AG08395 (cell line): ENCODE data around the gene CDKN2C.
A peak's percentile ranks its signal among the peaks of the same experiment; 100 is the strongest.
"Not testable (repeated sequence)": the region's sequence is repeated elsewhere in the genome, so short reads cannot be mapped to it uniquely, and the experiment has no call there.

ENCODE experiments used
- DNase-seq: peaks from one replicate; pipeline ENCODE4 v3.0.0; 2012; ENCODE audit warnings: mixed read lengths, low spot score

Gene CDKN2C

GRCh38 chr1:50979937-50980336 lies 9.9 kb downstream of the CDKN2C start:
- no peak for DNase-seq

- DNase-seq: no peak
Observed at GRCh38 chr1:50980505-50980904, 10.5 kb downstream of the CDKN2C start.

DNA sequence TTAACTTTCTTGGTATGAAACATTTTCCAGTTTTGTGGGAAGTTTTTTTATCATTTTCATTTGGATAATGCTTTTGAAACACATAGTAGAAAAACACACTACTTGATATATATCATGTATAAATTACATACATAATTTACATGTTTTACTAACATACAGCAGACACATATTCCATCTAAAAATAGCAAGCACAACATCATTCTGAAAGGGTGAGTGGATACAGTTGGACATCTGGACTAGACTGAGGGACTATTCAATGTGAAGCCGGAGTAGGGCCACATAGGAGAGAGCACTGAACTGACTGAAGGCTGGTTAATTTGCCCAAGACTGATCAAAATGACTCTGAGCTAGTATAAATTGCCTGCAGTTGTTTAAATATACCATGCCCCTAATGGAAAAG lies 11.7 kb downstream of the CDKN2C start:
- no peak for DNase-seq

- no peak for DNase-seq
Observed at GRCh38 chr1:50982611-50983010, 12.6 kb downstream of the CDKN2C start.

DNA sequence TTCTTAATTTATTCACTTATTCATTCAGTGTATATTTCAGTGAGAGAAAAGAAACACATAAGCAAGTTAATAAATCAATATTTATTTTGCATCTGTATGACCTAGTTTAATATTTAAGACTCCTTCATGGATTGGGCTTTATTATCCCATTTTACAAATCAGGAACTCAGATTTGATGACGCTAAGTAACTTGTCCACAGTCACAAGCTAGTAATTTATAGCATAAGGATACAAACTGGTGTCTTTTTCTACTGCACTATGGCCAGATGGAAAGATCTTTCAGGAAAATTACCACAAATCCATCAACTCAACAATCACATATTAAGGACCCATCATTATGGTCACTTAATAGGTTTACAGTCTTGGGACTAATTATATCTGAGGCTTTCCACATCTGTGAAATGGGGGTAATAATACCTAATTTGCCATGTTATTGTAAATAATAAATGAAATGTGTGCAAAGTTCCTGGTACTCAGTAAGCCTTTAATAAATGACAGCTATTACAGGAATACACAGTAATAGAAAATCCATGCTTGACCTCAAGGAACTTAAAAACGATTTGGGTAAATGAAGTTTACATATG lies 13.3 kb downstream of the CDKN2C start:
- DNase-seq: no peak

GRCh38 chr1:50985094-50985493 lies 15.0 kb downstream of the CDKN2C start:
- no peak for DNase-seq

DNA sequence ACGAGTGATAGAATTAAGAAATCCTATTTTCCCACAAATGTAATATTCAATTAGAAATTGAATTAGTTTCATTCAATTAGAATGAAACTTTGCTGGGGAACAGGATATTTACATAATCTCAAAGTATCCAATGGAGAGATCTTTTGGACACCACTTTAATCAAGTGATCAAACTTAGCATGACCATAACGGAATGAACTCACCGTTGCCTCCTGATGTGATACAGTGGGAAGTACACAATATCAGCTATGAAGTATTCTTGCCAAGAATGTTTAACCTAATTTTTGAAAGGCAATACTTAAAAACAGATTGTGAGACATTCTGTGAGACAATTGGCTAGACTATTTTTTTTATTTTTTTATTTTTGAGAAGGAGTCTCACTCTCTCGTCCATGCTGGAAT lies 16.6 kb downstream of the CDKN2C start:
- DNase-seq: no peak

DNA sequence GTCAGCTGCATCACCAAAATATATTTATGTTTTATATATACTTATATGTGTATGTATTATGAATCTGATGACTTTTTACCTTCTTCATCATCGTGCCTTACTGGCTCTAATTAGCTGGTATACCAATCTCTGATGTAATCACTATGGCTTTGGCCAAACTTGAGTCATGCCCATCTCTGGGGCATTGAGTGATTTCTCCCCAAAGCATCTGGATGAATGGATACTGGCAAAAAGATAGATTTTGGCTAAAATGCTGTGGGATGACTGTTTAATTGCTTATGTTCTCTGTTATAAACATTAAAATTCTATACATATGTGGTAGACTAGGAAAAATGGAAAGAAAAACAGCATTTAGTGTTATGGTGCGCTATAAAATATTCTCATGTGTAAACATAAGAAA lies 19.6 kb downstream of the CDKN2C start:
- peak; percentile 47 for DNase-seq

GRCh38 chr1:50992532-50993318 lies 22.7 kb downstream of the CDKN2C start:
- DNase-seq: no peak

DNA sequence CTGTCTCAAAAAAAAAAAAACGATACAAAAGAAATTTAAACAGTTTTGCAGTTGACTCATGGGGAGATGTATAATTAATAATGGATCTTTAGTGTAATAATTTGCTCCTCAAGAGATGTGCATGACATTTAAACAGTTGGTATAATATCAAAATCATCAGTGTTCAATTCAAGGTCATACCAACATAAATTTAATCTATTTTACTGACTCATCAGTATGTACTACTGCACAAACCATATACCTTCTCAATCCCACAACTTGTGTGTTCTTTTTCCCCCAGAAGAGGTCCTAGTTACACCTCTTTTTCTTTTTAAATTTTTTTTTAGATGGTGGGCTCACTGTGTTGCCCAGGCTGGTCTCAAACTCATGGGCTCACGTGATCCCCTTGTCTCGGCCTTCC lies 23.6 kb downstream of the CDKN2C start:
- DNase-seq: no peak

DNA sequence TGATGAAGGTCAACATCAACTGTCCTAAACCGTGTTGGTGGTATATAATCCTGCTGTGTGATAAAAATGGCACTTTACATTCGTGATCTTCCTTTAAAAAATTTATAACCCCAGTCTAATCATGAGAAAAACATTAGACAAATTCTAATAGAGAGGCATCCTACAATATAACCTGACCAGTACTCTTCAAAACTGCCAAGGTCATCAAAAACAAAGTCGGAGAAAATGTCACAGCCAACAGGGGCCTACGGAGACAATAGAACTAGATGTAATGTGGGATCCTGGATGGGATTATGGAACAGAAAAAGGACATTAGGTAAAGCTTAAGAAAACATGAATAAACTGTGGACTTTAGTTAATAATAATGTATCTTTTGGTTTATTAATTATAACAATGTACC lies 25.0 kb downstream of the CDKN2C start:
- no peak for DNase-seq

GRCh38 chr1:50995651-50996050 lies 25.6 kb downstream of the CDKN2C start:
- DNase-seq: no peak

DNA sequence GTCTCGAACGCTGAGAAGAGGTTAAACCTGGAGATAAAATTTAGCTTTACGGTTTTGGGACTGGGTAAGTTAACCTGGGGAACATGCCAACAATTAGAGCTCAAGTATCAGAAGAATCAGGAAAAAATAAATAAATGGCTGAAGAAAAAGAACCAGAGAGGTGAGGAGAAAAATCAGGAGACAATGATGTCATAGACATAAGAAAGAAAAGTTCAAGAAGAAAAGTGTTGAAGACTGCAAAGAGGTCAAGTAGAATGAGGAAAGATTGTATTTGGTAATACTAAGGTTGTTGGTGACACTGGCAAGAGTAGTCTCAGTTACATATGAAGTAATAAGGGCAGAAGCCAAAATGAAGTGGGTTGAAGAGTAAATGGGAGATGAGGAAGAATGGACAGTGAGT lies 26.0 kb downstream of the CDKN2C start:
- DNase-seq: no peak

GRCh38 chr1:50999375-50999774 lies 29.3 kb downstream of the CDKN2C start:
- not testable (repeated sequence) for DNase-seq

DNA sequence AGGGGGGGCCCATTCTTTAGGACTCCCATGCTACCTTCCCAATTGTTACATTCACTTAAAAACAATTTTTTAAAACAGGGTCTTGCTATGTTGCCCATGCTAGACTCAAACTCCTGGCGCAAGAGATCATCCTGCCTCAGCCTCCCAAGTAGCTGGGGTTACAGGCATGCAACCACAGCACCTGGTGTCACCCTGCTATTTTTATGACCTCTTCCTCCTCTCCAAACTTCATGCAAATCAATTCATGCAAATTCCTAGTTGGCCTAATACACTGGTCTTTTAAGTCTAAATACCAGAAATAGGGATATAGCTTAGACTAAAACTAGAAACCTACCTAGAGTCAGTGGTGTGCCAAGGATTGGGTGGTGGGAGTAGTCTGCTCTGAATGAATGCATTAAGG lies 30.1 kb downstream of the CDKN2C start:
- no peak for DNase-seq

DNA sequence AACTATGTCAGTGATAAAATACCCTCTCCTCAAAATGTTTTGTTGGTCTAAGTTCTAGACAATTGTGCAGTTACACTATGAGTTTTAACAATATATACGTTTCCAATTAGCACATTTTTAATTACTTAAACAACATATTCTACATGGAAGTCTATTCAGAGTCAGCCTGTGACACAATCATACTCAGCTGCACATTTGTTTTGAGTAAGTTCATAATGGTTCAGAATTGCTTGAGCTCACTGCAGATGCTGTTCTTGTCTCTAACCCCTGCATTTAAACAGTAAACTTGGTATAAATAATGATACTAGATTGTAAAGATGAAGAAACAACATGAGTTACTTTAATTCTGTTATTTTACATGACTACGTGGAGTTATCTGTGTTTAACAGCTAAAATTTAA lies 30.6 kb downstream of the CDKN2C start:
- no peak for DNase-seq

DNA sequence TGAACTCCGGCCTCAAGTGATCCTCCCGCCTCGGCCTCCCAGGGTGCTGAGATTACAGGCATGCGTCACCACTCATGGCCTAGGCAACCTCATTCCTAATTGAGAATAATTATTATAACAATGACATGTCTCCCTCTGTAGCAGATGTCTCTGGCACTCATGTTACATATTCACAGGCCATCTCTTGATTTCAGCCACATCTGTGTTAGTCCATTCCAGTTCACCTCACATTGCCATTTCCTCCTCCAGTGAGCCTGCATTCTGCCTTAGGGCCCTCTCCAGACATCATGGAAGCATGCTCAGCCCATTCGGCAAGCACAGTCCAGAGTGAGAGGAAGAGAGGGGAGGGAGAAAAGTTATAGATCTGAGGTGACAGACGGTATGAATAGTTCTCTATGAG lies 32.5 kb downstream of the CDKN2C start:
- DNase-seq: no peak

DNA sequence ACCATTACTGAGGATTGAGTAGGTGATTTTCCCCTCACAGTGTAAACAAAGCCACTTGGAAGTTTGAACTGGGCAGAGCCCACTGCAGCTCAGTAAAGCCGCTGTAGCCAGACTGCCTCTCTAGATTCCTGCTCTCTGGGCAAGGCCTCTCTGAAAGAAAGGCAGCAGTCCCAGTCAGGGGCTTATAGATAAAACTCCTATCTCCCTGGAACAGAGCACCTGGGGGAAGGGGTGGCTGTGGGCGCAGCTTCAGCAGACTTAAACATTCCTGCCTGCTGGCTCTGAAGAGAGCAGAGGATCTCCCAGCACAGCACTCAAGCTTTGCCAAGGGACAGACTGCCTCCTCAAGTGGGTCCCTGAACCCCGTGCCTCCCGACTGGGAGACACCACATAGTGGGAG lies 35.5 kb downstream of the CDKN2C start:
- not testable (repeated sequence) for DNase-seq

GRCh38 chr1:51009381-51009780 lies 39.3 kb downstream of the CDKN2C start:
- DNase-seq: no peak

- DNase-seq: no peak
Observed at GRCh38 chr1:51014878-51015277, 44.8 kb downstream of the CDKN2C start.

GRCh38 chr1:51019811-51020210 lies 49.8 kb downstream of the CDKN2C start:
- peak; percentile 7 for DNase-seq
